Measurements from ENCODE around the gene DSCAM.

DSCAM gene

GRCh38 chr21:39965026-39965425, 881.9 kb downstream of the DSCAM start:
- H3K4me3 ChIP-seq (ENCODE audit: low read depth in 1 of 2, low read length in 2 of 2), result no peak overlapping the region
- H3K4me1 ChIP-seq (ENCODE audit: control insufficient read depth in 1 of 2, insufficient read depth in 2 of 2, low read length in 2 of 2), result no peaks in the 10 kb centered on the region
- no peaks in the 10 kb centered on the region for H3K27me3 ChIP-seq (ENCODE audit: control insufficient read depth in 1 of 2, insufficient read depth in 2 of 2, low read length in 2 of 2)
- H3K9me3 ChIP-seq (ENCODE audit: control insufficient read depth in 1 of 2, low read length in 2 of 2), result no peaks in the 10 kb centered on the region
- H3K9ac ChIP-seq (ENCODE audit: low read depth in 1 of 2, low read length in 2 of 2), result no peak overlapping the region
- H3K27ac ChIP-seq (ENCODE audit: low read depth, low read length), result no peak overlapping the region
- H3K36me3 ChIP-seq (ENCODE audit: control insufficient read depth in 1 of 2, insufficient read depth in 2 of 2, low read length in 2 of 2), result no peaks in the 10 kb centered on the region

GRCh38 chr21:39961251-39961650, 885.7 kb downstream of the DSCAM start:
- no peak overlapping the region for H3K27ac ChIP-seq (ENCODE audit: low read depth, low read length)
- no peak overlapping the region for H3K4me3 ChIP-seq (ENCODE audit: low read depth in 1 of 2, low read length in 2 of 2)
- H3K27me3 ChIP-seq (ENCODE audit: control insufficient read depth in 1 of 2, insufficient read depth in 2 of 2, low read length in 2 of 2), result no peaks in the 10 kb centered on the region
- H3K9me3 ChIP-seq (ENCODE audit: control insufficient read depth in 1 of 2, low read length in 2 of 2), result no peaks in the 10 kb centered on the region
- H3K4me1 ChIP-seq (ENCODE audit: control insufficient read depth in 1 of 2, insufficient read depth in 2 of 2, low read length in 2 of 2), result no peaks in the 10 kb centered on the region
- no peak overlapping the region for H3K9ac ChIP-seq (ENCODE audit: low read depth in 1 of 2, low read length in 2 of 2)
- no peaks in the 10 kb centered on the region for H3K36me3 ChIP-seq (ENCODE audit: control insufficient read depth in 1 of 2, insufficient read depth in 2 of 2, low read length in 2 of 2)

Data from duodenal mucosa (tissue), 2 donors.